NCI-H2196 treated with DMSO at 0.1 percent for 48 hours (cell line): Measurements from ENCODE around the gene ADCYAP1R1.

Experiments
- DNase-seq: peaks from one replicate; lab custom pipeline; 2025; ENCODE audit not compliant: unreplicated experiment; lab: John Stamatoyannopoulos, UW

The ADCYAP1R1 gene

DNA sequence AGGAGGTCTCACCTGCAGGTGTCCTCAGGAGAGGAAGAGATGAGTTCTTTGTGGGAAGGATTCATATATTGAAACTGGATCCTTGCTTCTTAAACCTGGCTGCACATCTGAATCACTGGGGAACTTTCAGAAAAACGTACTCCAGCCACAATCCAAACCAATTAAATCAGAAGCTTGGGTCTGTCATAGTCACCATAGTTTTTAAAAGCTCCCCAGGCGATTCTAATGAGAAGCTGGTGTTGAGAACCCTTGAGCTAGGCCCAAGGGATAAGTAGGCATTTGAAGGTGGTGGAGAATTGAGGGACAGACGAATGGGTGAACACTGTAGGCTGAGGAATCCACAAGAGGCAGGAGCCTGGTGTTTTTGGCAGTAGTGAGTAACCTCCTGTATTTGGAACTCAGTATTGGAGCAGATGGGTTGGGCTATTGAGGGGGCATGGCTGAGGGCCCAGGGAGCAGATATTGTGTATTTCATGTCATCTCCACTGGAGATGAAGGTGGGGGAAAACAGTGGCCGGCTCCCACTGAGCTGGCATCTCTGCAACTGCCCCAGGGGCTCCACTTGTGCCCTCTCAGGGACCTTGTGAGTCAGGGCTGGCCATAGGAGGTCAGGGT is 14.5 kb downstream of the ADCYAP1R1 start:
- no peak for DNase-seq

DNA sequence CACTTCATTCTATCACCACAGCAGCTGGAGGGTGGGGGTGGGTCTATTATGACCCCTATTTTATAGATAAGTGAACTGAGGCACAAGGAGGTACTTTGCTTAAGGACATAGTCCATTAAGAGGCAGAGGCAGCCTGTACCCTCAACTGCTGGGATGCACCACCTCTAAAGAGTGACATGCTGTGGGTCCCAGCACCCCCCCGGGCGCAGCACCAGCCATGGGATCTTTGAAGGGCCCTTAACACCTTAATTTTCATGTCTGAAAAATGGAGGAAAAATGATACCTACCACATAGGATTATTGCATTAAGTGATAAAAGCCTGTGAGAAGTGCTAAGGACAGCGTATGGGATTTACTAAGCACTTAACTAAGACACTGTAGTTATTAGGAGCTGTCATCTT is 15.4 kb downstream of the ADCYAP1R1 start:
- no peak for DNase-seq

DNA sequence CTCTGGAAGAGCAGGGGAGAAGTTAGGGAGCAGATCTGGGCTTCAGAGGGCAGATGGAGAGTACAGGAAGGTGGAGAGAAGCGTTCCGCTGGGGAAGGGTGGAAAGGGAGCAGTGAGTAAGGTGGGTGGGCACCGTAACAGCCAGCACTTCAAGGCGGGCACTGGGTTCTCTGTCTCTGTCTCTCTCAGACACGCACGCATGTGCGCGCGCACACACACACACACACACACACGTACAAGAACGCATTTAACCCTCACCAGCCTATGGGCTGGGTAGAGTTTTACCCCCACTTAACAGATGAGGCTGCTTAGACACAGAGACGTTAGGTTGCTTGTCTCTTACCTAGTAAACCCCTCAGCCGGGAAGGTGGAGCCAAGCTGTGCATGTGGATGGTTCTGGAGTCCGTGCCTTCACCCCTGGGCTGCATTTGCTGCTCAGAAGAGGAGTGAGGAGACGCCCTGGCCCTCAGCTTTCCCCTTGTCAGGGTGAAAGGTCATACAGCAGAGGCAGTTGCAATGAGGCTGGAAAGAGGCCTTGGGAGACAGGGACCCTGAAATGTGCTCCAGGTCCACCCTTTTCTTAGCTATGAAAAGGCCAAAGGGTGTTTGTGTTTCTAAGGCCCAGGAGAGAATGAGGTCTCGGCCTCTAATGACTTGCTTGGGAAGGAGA is 16.0 kb downstream of the ADCYAP1R1 start:
- DNase-seq = no peak

DNA sequence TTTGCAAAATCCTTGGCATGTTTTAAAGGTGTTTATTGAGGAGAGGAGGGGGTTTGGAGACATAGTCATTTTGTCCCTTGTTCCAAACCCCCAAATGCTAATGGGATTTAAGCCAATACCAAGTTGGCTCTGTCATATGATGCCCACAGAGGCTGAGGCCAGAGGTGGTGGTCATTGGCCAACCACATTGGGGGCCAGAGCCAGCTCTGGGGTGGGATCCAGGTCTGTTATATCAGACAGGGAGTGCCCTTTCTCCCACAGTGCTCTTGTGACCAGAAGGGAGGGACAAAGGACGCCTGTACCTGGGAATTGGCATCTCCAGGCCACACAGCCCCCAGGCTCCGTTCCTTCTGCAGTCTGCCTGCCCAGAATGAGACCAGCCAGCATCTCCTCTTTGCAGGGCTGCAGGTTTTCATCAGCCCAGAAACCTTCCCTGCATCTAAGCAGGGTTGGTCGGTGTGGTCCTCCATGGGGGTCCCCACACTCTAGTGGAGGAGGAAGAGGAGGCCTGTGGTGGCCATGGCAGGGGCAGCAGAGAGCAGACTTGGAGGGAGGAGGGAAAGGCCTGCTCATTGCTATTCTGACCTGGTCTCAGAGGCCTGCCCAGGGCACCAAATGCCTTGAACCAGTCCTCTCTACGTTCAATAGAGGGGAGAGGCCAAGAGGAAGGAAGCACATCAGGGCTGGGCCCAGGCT is 17.9 kb downstream of the ADCYAP1R1 start:
- DNase-seq = no peak

DNA sequence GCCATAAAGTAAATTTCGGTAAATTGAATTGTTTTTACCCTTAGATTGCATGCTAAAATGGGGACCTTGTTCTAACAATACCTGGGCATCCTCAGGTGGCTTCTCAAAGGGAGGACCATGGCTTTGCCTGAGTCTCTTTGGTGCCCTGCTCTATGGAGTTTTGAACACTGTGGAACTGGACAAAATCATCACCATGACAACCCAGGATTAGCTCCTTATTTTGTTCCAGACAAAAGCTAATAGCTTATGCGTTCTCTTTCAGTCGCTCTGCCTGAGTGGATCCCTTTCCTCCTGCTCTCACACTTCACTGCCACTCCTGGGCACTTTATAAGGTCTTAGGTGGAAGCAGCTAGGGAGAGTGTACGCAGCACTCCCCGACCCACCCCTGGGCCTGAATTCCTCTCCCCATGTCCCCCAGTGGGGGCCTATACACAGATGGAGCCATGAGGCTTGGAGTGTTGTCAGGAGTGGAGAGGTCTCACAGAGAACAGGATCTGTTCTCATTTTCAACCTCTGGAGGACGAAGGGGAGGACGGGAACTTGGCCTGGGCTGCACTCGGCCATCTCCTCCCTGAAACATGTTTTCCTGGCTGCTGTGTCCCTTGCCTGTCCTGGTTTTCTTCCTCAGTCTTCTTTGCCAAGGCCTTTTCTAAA is 19.0 kb downstream of the ADCYAP1R1 start:
- no peak for DNase-seq

DNA sequence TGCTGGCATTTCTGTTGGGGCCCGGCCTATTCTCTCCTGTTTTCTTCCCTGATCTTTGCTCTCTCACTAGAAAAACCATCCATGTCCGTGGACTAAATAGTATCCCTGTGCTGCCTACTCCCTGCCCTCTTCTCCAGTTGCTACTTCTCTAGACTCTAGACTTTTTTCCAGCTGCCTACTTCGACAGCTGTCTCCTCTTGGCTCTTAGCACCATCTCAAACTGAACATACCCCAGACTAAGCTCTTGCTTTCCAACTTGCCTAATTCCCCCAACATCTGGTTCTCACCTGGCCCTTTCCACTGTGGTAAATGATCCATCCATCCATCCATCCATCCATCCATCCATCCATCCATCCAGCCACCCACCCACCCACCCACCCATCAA is 19.5 kb downstream of the ADCYAP1R1 start:
- DNase-seq = no peak

DNA sequence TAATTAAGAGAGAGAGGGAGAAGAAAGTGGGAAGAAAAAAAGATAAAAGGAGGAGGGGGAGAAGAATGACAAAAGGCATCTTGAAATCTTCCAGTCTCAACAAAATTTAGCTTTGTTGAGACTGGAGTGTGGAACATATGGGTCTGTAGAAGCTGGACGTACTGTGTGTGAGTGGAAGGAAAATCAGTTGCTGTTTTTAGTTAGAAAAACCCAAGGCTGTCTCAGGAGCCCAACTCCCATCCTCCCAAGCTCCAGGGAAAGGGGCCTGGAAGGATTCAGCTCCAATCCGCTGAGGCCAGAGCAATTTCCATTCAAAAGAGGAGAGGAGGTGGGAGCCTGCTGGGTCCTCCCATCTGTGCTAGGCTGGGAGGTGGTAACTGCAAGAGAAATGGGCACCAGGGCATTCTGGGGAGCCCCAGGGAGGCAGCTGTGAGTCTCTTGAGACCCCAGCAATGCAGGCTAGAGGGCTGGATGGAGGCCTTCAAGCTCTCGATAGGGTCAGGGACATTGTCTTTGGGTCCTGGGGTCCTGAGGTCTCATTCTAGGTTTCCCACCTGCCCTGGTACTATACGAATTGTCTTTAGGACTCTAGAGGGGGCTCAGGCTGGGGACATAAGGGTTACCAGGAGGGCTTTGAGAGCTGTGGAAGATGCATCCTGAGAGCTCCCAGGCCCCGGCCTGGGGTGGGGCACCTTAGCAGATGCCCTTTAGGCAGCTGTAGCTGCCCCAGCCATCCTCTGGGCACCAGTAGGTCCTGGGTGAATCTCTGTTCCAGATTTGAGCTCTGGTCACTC is 21.4 kb downstream of the ADCYAP1R1 start:
- no peak for DNase-seq

DNA sequence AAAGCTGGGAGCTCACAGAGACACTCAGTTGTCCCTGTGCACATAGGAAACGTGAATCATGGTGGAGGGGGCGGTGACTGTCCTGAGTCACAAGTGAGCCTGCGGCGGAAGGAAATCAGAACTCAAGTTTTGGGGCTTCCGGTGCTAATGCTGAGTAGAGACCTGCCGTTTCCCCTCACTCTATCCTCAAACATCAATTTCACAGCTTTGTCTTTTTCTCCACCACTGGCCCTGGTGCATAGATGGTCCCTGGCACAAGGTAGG is 21.9 kb downstream of the ADCYAP1R1 start:
- DNase-seq = no peak

DNA sequence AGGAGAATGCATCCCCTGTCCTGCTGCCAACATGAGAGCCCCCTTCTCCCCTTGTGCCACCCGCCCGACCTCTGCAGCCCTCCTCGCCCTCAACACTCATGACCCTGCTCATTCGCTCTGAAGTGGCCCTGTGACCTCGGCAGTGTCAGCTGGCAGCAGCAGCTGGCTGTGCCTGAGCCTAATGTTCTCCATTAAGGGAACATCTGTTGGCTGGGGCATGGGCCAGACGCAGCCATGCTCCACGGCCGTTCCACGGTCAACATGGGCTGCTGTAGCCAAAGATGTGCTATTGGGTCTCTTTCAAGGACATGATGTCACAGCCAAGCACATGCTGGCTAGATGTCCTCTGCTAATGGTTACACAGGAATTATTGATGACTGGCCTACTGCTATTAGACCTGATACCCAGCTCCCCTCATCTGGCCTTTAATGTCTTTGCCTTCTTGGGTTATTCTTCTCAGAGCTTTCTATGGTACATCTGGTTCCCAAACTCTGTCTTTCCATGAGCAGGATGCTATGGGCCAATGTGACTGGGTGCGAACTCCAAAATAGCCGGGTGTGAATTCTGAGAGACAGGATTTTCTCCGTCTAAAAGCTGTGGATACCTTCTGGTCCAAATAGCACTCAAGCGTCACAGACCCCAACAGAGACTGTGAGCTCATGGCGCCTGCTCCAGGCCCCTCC is 22.4 kb downstream of the ADCYAP1R1 start:
- DNase-seq = no peak

DNA sequence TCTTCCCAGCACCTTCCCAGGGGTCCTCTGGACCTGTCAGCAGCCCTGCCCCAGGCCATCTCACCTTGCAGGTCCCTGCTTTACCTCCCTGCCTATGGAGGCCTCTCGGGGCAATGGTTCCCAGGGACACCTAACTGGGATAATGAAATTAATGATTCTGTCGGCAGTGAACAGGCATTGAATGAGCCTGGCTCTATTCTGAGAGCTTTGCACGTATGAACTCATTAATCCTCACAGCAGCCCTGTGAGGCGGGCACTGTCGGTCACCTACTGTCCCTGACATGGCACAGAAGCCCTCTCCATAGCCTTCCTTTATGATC is 22.9 kb downstream of the ADCYAP1R1 start:
- DNase-seq = no peak

DNA sequence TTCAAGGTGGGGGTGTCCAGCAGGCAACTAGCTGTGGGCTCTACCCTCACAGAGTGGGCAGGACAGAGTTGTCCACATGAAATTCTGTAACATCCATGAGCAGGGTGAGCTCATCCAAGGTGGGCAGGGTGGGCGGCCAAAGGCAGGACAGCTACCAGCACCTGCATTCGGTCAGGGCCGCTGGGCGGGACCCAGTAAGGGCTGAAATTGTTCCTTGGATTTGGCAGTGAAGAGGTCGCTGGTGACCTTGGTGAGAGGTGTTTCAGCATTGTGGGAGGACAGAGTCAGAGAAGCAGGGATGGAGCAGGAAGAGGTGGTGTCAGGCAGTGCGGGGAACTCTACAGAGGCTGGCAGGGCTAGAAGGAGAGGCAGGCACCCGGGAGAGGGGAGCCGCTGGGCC is 23.9 kb downstream of the ADCYAP1R1 start:
- no peak for DNase-seq

DNA sequence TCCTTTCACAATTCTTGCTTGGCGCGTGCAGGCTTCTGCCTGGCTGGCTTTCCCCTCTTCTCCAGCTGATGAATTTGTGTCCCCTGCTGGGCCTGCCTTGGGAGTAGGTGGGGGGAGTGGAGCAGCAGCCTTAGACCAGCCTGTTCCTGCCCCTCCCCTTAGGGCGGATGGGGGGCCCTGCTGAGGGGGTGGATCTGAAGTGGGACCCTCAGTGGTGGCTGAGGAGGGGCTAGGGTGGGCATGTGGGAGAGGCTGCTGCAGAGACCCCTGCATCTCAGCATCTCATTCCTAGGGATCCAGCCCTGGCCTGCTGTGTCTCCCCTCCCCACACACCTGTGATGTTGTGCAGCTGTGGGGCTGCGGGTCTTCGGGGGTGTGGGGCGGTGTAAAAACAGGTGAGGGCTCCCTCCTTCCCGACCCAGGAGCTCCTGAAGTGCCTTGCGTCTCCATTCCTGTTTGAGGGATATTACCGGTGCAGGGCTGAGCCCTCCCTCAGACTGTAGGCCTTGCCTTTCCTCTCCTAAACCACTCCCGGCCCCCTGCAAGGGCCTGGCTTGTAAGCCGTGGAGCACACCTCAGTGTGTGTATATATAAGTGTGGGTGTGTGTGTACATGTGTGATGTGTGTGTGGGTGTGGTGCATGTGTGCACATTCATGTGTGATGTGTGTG is 24.7 kb downstream of the ADCYAP1R1 start:
- DNase-seq = no peak

DNA sequence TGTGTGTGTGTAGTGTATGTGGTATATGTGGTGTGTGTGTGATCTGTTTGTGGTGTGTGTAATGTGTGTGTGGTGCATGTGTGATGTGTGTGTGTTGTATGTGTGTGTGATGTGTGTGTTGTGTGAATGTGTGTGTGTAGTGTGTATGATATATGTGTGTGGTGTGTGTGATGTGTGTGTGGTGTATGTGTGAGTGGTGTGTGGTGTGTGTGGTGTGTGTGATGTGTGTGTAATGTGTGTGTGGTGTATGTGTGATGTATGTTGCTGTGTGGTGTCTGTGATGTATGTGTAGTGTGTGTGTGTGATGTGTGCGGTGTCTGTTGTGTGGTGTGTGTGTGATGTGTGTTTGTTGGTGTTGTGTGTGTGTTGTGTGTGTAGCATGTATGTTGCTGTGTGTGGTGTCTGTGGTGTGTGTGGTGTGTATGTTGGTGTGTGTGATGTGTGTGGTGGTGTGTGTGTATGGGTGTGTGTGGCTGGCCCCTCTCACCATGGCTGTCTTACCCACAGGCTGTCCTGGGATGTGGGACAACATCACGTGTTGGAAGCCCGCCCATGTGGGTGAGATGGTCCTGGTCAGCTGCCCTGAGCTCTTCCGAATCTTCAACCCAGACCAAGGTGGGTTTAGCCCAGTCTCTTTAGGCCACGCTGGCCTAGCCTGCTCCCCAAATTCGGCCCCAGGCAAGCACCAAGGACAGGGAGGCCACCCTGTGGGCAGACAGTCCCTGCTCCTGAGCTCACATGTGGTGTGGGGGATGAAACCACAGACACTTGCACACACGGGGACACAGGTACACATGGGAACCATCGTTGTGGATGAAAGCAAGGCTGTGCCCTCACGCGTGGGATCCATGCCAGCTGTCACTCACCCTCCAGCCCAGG is 25.6 kb downstream of the ADCYAP1R1 start:
- no peak for DNase-seq

DNA sequence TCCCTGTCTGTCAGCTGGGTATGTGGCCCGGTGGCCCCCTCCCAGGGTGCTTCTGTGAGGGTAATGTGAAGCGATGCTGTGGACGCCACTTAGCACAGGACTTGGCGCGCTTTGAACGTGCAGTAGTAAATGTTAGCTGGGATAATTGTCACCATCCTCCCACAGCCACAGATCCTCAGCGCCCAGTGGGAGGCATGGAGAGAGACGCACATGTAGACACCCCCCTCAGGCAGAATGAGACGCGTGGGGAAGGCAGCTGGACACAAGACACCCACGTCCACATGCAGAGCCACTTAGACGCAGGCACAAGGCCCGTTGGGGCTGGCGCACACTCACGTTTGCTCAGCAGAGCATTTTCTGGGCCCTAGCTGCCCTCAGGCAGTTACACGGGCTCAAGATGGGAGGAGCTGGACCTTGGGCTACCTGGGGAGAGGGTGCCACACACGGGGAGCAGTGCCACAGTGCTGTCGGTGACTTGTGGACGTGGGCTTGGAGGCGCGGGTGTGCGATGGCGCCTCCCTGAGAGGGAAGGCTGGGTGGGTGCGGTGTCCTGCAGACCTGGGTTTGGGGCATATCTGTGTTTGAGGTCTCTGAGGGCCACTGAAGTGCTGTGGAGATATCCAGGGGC is 26.4 kb downstream of the ADCYAP1R1 start:
- DNase-seq = no peak

DNA sequence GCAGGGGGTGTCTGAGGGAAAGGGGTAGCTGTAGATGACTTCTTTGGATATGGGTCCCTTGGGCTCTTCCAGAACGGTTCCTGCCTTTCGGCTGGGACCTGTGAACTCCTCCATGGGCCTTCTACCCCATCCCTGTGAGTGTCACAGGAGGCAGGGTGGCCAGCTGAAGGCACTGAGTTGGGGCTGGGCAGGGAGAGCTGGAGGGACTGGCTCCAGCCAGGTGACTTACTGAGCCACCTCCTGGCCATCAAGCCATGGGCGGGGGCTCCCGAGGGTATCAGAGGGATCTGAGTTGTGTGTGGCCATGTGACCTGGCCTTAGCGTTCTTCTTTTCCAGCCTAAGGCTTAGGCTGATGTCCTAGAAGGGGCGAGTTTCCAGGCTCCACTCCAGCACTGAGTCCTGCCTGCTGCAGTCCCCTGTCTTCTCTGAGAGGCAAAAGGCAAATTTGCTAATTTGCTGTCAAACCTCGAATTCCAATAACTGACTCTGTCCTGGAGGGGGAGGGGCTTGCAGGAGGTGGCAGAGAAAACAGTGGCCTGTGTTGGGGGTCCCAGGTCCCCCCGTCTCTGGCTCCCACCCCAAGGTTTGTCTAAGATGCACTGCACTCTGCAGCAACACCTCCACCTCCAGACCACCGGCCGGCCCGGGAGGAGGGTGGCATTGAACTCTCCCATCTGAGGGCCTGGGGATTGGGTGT is 27.2 kb downstream of the ADCYAP1R1 start:
- no peak for DNase-seq

DNA sequence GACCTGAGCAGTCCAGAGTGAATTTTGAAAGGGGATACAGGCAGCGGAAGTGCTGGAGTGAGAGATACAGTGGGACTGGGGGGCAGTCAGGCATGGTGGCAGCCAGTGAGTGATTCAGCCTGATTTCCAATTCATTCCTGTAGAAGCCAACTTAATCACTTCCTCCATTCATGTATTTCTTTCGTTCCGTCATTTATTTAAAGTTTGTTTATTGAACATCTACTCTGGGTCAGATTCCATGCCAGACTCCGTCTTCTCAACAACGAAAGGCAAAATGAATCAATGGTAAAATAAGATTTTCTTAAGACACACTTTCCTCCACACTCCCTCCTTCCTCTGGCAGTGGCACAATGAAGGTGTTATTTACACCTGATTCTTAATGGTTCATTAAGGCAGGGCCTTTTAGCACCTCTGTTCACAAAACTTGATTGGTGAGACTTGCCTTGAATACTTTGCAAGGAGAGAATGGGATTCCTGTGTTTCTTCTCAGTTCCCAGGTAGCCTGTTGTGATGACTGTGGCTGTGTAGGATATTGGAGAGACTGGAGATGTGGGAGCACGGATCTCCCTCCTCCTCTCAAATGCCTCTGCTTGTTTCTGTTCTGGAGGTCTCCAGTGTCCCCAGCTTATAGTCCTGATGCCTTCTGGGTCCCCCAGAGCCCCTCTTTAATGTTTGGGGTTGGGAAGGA is 27.9 kb downstream of the ADCYAP1R1 start:
- no peak for DNase-seq

DNA sequence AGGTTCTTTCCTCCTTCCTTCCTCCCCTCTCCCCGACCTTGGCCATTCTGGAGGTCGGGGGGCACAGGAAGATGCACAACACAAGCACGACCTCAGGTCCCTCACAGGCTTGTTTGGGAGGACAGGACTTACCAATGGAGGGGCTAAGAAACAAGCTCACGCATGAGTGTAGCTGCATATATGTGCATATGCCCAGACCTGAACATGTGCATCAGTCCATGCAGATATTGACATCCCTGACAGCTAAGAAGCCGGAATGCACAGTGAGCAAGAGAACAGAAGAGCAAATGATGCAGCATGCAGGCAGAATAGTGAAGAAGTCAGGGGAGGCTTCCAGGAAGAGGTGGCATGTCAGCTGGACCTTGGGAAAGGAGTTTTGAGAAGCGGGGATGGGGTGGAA is 28.7 kb downstream of the ADCYAP1R1 start:
- no peak for DNase-seq

DNA sequence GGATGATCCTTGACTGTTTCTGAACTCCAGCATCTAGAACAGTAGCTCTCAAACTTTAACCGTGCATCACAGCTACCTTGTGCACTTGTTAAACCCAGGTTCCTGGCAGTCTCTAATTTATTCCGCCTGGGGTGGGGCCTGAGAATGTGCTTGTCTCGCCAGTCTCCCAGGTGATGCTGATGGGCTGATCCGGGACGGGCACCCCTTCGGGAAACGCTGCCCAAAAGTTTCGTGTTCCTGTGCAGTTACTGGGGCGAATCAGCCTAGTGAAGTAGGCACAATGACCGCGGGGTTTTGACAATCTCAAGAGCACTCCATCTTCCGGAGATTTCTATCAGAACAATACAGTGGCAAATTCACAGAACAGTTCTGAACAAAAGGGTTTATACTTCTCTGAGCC is 29.9 kb downstream of the ADCYAP1R1 start:
- DNase-seq = no peak
